HT1080 (cell line): ENCODE data around the gene DTX3L. TPM values are rescaled to one million over a fixed set of nuclear protein-coding genes. Genes with fewer than 3 reads are reported as not detected.

Experiments
- DNase-seq: peaks from one replicate; pipeline ENCODE4 v3.0.0-alpha.2; 2015; ENCODE audit warnings: low read depth
- total RNA-seq: library from RNA; depleted of rRNA; stranded (reverse); fragments of >200 nt; shearing (Covaris generic); gene quantifications from 2 replicates; pipeline ENCODE4 v1.2.3, GENCODE V29; 2014; rRNA removed

Gene DTX3L
- total RNA-seq, 1 experiment from 2014 or later, result 22.5 TPM

DNA sequence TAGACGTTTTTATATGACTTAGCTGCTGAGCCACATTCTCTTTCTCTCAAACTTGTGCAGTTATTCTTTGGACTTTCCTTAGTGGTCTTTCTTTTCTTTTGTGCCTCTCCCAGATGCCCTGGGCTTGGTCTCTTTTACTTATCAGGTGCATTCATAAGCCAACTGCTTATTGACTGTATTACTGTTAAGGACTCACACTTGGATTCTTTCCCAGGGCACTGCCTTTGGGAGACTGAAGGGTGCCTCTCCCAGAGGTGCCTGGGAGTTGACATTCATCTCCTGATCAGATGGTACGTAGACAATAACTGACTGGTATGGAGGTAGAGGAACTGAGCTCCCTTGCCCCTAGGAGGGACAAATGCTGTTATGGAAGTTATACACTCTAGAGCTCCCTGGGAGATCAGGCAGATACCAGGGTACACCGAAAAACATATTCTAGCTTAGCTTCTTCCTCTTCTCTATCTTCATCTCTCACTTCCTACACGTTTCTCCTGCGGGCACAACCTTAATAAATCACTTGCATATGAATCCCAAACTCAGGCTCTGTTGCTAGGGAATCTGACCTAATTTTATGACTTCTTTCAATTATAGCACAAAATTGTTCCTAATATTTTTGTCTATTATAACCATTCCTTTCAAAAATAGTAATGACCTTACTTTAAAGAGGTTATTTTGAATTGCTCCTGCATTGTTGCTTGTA lies 38.0 kb downstream of the DTX3L start:
- DNase-seq, result no peak

DNA sequence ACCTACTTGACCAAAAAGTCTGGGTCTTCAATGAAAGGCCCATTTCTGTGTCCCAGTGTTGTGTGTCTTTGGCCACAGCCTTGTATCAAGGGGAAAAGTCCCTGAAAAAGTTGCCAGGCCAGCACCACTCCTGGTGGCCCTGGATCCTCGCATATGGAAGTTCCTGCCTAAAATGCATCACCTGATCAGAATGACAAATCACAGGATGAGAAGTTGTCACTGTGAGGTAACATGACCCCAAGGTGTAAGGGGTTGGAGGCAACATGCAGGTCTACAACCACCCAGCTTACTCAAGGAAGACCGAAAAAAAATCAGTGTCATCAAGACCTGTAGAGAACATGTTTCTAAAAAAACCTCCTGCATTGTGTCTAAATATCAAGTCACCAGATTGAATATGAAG lies 38.9 kb downstream of the DTX3L start:
- DNase-seq, result no peak

DNA sequence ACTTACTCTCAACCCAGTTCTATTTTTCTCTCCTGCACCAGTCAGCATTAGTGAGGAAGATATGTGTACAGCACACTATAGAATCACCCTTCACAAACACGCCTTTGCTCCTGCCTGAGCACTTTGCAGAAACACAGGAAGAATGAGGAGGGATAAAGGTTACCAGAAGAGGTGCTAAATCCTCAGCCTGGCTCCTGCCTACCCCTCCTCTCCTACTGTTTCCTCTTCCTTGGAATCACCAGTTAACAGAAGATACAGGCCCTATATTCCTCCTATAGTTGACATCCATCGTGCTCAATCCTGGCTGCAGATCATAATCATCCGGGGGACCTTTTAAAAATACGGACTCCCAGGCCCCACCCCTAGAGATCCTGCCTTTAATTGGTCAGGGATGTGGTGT lies 42.2 kb downstream of the DTX3L start:
- no peak for DNase-seq

DNA sequence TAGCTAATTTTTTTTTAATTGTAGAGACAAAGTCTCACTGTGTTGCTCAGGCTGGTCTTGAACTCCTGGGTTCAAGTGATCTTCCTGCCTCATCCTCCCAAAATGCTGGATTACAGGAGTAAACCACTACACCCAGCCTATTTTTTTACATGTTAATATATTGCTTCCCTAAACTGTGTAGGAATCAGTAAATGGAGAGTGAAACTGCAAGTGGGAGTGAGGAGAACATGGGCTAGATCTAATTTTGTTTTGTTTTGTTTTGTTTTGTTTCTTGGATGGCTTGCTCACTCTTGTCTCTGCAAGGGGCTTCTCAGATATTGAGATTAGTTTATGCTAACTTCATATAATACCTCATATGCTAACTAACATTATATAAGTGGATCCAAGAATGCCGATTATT lies 44.8 kb downstream of the DTX3L start:
- DNase-seq, result no peak

DNA sequence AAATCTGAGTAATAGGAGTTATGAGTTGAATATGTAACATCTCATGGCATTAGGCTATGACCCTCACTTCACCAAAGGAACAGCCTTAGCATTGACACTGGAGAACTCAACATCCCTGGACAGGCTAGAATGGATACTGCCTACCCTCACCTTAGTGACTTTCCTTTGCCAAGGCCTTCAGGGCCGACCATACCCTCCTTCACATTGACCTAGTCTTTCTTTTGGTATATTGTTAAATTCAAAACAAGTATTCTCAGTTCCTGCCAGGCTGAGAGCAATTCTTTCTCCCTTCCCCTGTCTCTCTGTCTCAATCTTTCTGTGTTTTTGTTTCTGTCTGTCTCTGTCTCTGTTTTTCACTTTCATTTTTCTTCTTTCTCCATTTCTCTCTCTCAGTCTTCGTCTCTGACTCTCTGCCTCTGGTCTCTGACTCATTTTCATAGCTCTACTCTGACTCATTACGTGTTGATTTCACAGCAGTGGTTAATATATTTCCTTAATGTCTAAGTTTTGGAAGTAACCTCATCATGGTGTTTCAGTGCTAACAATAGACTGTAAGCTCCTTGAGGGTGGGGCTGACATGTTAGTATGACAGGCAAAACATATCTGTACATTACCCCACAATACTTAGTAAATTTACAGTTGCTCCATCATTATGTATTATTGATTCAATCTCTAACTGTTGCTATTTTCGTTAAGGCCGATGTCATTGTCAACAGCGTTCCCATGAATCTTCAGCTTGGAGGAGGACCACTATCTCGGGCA lies 45.8 kb downstream of the DTX3L start:
- peak; percentile 92 for DNase-seq

DNA sequence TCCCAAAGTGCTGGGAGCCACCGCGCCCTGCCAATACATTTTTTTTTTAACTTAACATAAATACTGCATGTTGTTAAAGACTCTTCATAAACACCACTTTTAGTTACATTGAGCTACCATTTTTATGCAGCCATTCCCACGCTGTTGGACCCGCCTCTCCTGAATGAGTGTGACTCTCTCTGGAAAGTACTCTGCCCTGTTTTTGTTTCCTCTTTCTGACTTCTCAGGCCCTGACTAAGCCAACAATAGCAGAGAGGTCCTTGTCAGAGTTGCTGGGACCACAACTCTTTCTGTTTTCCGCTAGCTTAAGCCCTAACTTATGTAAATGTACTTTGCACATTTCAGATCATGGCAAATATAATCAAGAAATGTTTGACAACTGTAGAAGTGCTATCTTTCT lies 48.6 kb downstream of the DTX3L start:
- no peak for DNase-seq

DNA sequence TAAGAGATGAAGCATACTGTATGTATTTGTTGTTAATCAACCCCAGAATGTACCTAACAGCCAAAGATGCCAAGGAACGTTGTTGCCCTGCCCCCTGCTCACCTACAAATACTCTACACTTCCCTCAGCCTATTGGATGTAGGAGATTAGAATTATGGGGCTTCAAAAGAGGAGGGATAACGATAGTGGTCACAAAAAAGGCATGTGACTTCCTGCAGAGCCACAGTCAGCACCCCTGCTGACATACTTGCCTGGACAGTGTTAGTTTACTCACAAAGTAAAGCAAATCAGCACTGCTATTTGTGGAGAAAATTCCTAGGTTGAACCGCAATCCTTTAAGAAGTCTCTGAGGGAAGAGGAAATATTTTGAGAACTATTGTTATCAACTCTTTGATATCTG lies 51.2 kb downstream of the DTX3L start:
- peak; percentile 36 for DNase-seq

DNA sequence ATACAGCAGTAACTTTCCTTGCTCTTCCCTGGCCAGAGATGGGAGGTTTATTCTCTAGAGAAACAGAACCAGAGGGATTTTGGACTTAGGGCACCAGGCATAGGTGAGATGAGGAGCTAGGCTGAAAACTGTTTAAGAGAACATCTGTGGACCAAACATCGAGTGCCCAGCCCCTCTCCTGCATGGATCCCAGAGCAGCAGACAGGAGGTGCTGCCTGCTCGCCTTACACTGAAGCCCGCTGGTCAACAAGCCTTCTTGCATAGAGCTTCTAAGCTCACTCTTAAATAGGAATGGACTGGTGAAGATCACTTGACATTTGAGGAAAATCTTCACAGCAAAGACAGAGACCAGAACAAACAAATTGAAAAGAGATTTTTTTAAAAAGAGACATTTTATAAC lies 54.5 kb downstream of the DTX3L start:
- DNase-seq, result no peak

DNA sequence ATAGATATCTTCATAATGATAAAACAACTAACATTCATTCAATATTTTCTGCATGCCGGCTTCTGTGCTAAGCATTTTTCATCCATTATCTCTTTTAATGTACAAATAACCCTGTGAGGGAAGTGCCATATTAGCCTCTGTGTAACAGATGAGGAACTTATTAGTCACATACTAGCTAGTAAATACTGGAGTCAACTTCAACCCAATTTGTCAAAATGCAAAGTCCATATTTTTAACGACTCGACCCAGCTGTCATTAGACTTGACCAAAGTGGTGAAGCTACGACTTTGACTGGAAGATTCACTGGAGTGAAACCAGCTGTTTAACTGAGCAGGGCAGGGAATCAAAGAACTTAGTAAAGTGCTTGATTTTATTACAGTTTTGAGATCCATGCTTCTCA lies 54.9 kb downstream of the DTX3L start:
- DNase-seq, result no peak

DNA sequence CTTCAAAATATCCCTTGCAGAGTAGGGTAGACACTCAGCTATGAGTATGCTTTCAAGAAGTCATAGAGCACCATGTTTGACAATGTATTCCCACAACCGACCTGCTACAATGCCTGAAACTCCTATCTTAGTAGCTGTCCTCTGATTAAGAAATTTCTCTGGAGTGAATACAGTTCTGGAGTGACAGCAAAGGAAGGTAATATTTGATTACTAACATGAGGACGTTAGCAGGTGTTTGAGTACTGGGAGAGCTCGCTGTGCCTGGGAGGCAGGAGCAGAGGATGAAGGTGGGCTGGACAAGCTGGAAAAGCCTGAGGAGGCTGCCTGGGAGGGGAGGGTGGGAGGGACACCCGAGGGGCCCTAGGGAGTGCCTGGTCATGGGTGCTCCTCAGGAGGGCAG lies 56.3 kb downstream of the DTX3L start:
- DNase-seq, result no peak

DNA sequence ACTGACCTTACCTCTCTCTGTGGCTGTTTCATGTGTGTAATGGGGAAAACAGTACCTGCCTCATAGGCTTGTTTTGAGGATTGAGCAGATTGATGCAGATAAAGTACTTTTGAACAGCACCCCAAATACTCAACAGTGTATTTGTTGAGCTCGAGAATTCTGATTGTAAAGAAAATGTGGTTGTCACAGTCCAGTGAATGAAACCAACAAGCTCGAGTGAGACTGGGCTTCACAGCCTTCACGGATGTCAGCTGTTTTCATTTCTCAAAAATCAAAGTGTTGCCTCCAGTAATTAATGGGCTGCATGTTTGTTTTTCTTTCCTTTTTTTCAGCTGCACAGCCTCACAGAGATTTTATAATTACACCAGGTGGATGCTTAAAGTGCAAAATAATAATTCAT lies 57.0 kb downstream of the DTX3L start:
- no peak for DNase-seq

DNA sequence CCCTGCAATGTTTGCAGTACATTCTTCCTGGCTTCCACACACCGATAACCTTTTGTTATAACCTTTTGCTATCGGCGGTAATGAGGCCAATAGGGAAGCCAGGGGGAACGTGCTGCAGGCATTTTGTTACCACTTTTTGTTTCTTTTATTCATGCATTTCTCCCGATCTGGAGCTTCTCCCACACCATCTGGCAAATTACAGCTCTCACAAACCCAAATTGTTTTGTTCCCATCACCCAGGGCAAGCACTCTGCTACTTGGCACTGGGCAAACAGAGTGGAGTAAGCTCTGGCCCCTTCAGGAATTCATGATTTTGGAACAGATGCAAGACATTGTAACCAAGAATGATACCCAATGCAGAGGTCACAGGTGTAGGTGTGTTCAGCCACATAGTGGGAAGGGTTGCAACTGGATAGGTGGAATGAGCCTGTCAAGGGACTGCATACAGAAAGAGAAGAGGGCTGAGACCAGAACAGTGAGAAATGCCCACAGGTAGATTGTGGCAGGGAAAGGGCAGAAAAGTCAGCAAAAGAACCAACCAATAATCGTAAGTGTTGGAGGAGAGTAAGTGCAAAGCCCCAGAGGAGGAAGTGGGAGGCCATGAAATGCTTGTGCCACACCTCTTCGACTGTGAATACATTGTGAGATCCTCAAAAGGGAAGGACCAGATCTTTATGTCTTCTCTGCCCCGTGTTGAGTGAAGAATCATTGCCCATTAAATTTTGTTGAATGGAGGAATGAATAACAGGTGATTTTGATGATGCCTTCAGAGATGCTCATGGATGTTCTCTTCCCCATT lies 59.1 kb downstream of the DTX3L start:
- no peak for DNase-seq

Other genes with a start within 250 kb of the DTX3L start
- 0.34 and 1.7 TPM in 2 replicates for gene CSTA, start 239.1 kb upstream of the DTX3L start, total RNA-seq
- gene MIX23, start 181.1 kb upstream of the DTX3L start, total RNA-seq, result 121 and 155 TPM in 2 replicates
- 78.9 and 81.1 TPM in 2 replicates for gene FAM162A, start 180.2 kb upstream of the DTX3L start, total RNA-seq
- gene WDR5B, start 148.3 kb upstream of the DTX3L start, total RNA-seq, result 9.2 TPM in 2 replicates
- gene KPNA1, start 49.4 kb upstream of the DTX3L start, total RNA-seq, result 46.1 and 82.6 TPM in 2 replicates
- 10.5 and 10.7 TPM in 2 replicates for gene PARP9, start within 50 bp of the DTX3L start, total RNA-seq
- not detected in 2 replicates for gene PARP15, start 13.3 kb downstream of the DTX3L start, total RNA-seq
- gene PARP14, start 116.5 kb downstream of the DTX3L start, total RNA-seq, result 19.8 and 21.0 TPM in 2 replicates
- gene HSPBAP1, start 229.5 kb downstream of the DTX3L start, total RNA-seq, result 16.4 and 18.1 TPM in 2 replicates
- 24.3 and 25.5 TPM in 2 replicates for gene SLC49A4, start 230.7 kb downstream of the DTX3L start, total RNA-seq